ENCODE measurements around the gene POLN.
"Not testable (repeated sequence)": the region's sequence is repeated elsewhere in the genome, so short reads cannot be mapped to it uniquely, and the experiment has no call there.

The POLN gene

GRCh38 chr4:2212831-2213230, 29.1 kb downstream of the POLN start:
- no peak for DNase-seq

GRCh38 chr4:2202789-2203188, 39.1 kb downstream of the POLN start:
- not testable (repeated sequence) for DNase-seq

- no peak for DNase-seq
Measured at GRCh38 chr4:2194496-2194895, 47.4 kb downstream of the POLN start.

- DNase-seq: no peak
Measured at GRCh38 chr4:2193326-2193725, 48.6 kb downstream of the POLN start.

GRCh38 chr4:2186865-2187172, 55.1 kb downstream of the POLN start:
- no peak for DNase-seq

- peak; percentile 20 for DNase-seq
Measured at GRCh38 chr4:2186133-2186864, 55.6 kb downstream of the POLN start.

GRCh38 chr4:2183394-2183793, 58.5 kb downstream of the POLN start:
- no peak for DNase-seq

- no peak for DNase-seq
Measured at GRCh38 chr4:2182994-2183393, 58.9 kb downstream of the POLN start.

- DNase-seq: no peak
Measured at GRCh38 chr4:2180410-2180809, 61.5 kb downstream of the POLN start.

- DNase-seq: no peak
Measured at GRCh38 chr4:2179717-2180116, 62.2 kb downstream of the POLN start.

GRCh38 chr4:2178986-2179385, 62.9 kb downstream of the POLN start:
- no peak for DNase-seq

- no peak for DNase-seq
Measured at GRCh38 chr4:2177443-2178093, 64.4 kb downstream of the POLN start.

GRCh38 chr4:2175990-2176698, 65.8 kb downstream of the POLN start:
- no peak for DNase-seq

GRCh38 chr4:2174061-2174460, 67.9 kb downstream of the POLN start:
- DNase-seq: no peak

GRCh38 chr4:2172627-2173231, 69.2 kb downstream of the POLN start:
- no peak for DNase-seq

GRCh38 chr4:2172161-2172560, 69.8 kb downstream of the POLN start:
- no peak for DNase-seq

GRCh38 chr4:2168469-2169319, 73.2 kb downstream of the POLN start:
- DNase-seq: no peak

GRCh38 chr4:2166253-2166652, 75.7 kb downstream of the POLN start:
- no peak for DNase-seq

- DNase-seq: no peak
Measured at GRCh38 chr4:2165391-2165790, 76.5 kb downstream of the POLN start.

- DNase-seq: no peak
Measured at GRCh38 chr4:2163311-2163821, 78.6 kb downstream of the POLN start.

GRCh38 chr4:2161092-2161703, 80.7 kb downstream of the POLN start:
- DNase-seq: not testable (repeated sequence)

GRCh38 chr4:2159931-2160330, 82.0 kb downstream of the POLN start:
- no peak for DNase-seq

Measured in fibroblast of skin of right biceps (primary cell).